Measurements from ENCODE around the gene INSRR.

Gene INSRR

GRCh38 chr1:156847591-156848460 lies 11.1 kb downstream of the INSRR start:
- DNase-seq = no peak

GRCh38 chr1:156846643-156847042 lies 12.3 kb downstream of the INSRR start:
- DNase-seq = no peak

GRCh38 chr1:156845953-156846545 lies 12.9 kb downstream of the INSRR start:
- no peak for DNase-seq

GRCh38 chr1:156845055-156845952 lies 13.6 kb downstream of the INSRR start:
- no peak for DNase-seq

- DNase-seq = no peak
These were observed 14.3 kb downstream of the INSRR start for GRCh38 chr1:156844638-156845037.

GRCh38 chr1:156844102-156844501 lies 14.8 kb downstream of the INSRR start:
- DNase-seq = no peak

- DNase-seq = no peak
These were observed 16.2 kb downstream of the INSRR start for GRCh38 chr1:156842618-156843300.

- DNase-seq = no peak
These were observed 17.5 kb downstream of the INSRR start for GRCh38 chr1:156841295-156841855.

- DNase-seq = no peak
These were observed 18.0 kb downstream of the INSRR start for GRCh38 chr1:156840898-156841279.

GRCh38 chr1:156840186-156840897 lies 18.6 kb downstream of the INSRR start:
- no peak for DNase-seq

- no peak for DNase-seq
These were observed 19.3 kb downstream of the INSRR start for GRCh38 chr1:156839426-156840109.

- no peak for DNase-seq
These were observed 19.9 kb downstream of the INSRR start for GRCh38 chr1:156838972-156839371.

GRCh38 chr1:156836892-156837291 lies 22.0 kb downstream of the INSRR start:
- DNase-seq = no peak

GRCh38 chr1:156836041-156836654 lies 22.8 kb downstream of the INSRR start:
- DNase-seq = no peak

GRCh38 chr1:156834322-156834721 lies 24.6 kb downstream of the INSRR start:
- no peak for DNase-seq

GRCh38 chr1:156833603-156834002 lies 25.3 kb downstream of the INSRR start:
- no peak for DNase-seq

- no peak for DNase-seq
These were observed 26.5 kb downstream of the INSRR start for GRCh38 chr1:156832434-156832833.

GRCh38 chr1:156828400-156829124 lies 30.4 kb downstream of the INSRR start:
- no peak for DNase-seq

GRCh38 chr1:156826630-156827029 lies 32.3 kb downstream of the INSRR start:
- DNase-seq = no peak

GRCh38 chr1:156823210-156823790 lies 35.6 kb downstream of the INSRR start:
- no peak for DNase-seq

All from 8988T (cell line).